PC-3 (cell line): Measurements from ENCODE around the gene MTHFD1L. TPM values are rescaled to one million over a fixed set of nuclear protein-coding genes. Genes with fewer than 3 reads are reported as not detected.

Experiments used
- ATAC-seq: fragments of 200-7000 bp; cut with Tn5 transposase; 2 replicates; pipeline ENCODE4 v1.9.1; 2020; ENCODE audit warnings: mild to moderate bottlenecking, moderate library complexity
- BruUV-seq: library from RNA; stranded (reverse); fragments of 400-500 nt; replicated peaks from 2 replicates; lab custom pipeline; 2021; lab: Mats Ljungman, UMichigan
- CTCF ChIA-PET: fragments of 300-600 bp; sonication (Branson Sonifier 250); formaldehyde crosslinking; loops from one replicate; lab custom pipeline; 2022; ENCODE audit warnings: antibody characterized with exemption; lab: Charles Lee
- POLR2A ChIA-PET: fragments of 300-600 bp; sonication (Branson Sonifier 250); formaldehyde crosslinking; loops from one replicate; lab custom pipeline; 2022; ENCODE audit warnings: antibody characterized with exemption; ENCODE audit not compliant: unreplicated experiment; lab: Charles Lee
- DNase-seq: peaks from one replicate; pipeline ENCODE4 v3.0.0-alpha.2; 2015
- H2AFZ ChIP-seq: fragments of 300-600 bp; sonication (generic); 2 replicates; pipeline ENCODE4 v1.6.0; 2016; ENCODE audit warnings: antibody characterized with exemption, low read length
- H3F3A ChIP-seq: fragments of 300-600 bp; sonication (generic); one replicate; pipeline ENCODE4 v1.6.0; 2017; ENCODE audit warnings: antibody characterized with exemption, low read length, control low read depth, mild to moderate bottlenecking; ENCODE audit not compliant: unreplicated experiment
- H3K27ac ChIP-seq: fragments of 300-600 bp; sonication (generic); 2 replicates; pipeline ENCODE4 v1.5.1; 2016; ENCODE audit warnings: mild to moderate bottlenecking, low read length
- H3K27me3 ChIP-seq: fragments of 300-600 bp; sonication (generic); 2 replicates; pipeline ENCODE4 v1.6.1; 2016; ENCODE audit warnings: low read length, mixed read lengths
- H3K36me3 ChIP-seq: fragments of 300-600 bp; sonication (generic); 2 replicates; pipeline ENCODE4 v1.6.1; 2016; ENCODE audit warnings: low read depth, mixed run types, low read length, mixed read lengths
- H3K4me1 ChIP-seq: fragments of 300-600 bp; sonication (generic); 2 replicates; pipeline ENCODE4 v1.5.1; 2016; ENCODE audit warnings: low read length; ENCODE audit not compliant: insufficient read depth
- H3K4me2 ChIP-seq: fragments of 300-600 bp; sonication (generic); 2 replicates; pipeline ENCODE4 v1.6.0; 2016; ENCODE audit warnings: low read length
- H3K4me3 ChIP-seq: fragments of 300-600 bp; sonication (generic); 2 replicates; pipeline ENCODE4 v1.5.1; 2016; ENCODE audit warnings: mild to moderate bottlenecking, low read length, mixed read lengths
- H3K79me2 ChIP-seq: fragments of 300-600 bp; sonication (generic); 2 replicates; pipeline ENCODE4 v1.6.1; 2017; ENCODE audit warnings: low read length, mixed read lengths
- H3K9ac ChIP-seq: fragments of 300-600 bp; sonication (generic); 2 replicates; pipeline ENCODE4 v1.6.0; 2016; ENCODE audit warnings: mild to moderate bottlenecking, low read length
- H3K9me2 ChIP-seq: fragments of 300-600 bp; sonication (generic); replicated peaks from 2 replicates; pipeline ENCODE4 v1.6.1; 2016; ENCODE audit warnings: mixed run types, low read length, mixed read lengths
- H3K9me3 ChIP-seq: fragments of 300-600 bp; sonication (generic); 2 replicates; pipeline ENCODE4 v1.6.1; 2016; ENCODE audit warnings: low read length, mixed read lengths
- H4K20me1 ChIP-seq: fragments of 300-600 bp; sonication (generic); 2 replicates; pipeline ENCODE4 v1.6.1; 2016; ENCODE audit warnings: low read length, mixed read lengths
- CTCF ChIP-seq: fragments of 300-600 bp; sonication (generic); conservative IDR thresholded peaks from 2 replicates; pipeline ENCODE4 v1.5.1; 2017; ENCODE audit warnings: antibody characterized with exemption, low read depth, mild to moderate bottlenecking, low read length
- EZH2 ChIP-seq: fragments of 300-600 bp; sonication (generic); IDR thresholded peaks from one replicate; pipeline ENCODE4 v1.6.1; 2017; ENCODE audit warnings: antibody characterized with exemption, mild to moderate bottlenecking, low read length; ENCODE audit not compliant: unreplicated experiment
- EZH2phosphoT487 ChIP-seq: fragments of 300-600 bp; sonication (generic); IDR thresholded peaks from 2 replicates; pipeline ENCODE4 v1.6.1; 2018; ENCODE audit warnings: mild to moderate bottlenecking, antibody characterized with exemption, low read length, borderline replicate concordance
- intact Hi-C: fragments of 100-400 bp; cut with micrococcal nuclease; formaldehyde crosslinking; loops from 2 replicates; pipeline ENCODE4 v1.9.0; 2023
- total RNA-seq: library from RNA; depleted of rRNA; stranded (reverse); fragments of >200 nt; gene quantifications from 2 replicates; pipeline ENCODE4 v1.2.3, GENCODE V29; 2014

The MTHFD1L gene
- total RNA-seq, 1 experiment from 2014 or later, result 11.9 TPM

- H3K27me3 ChIP-seq, result no peaks in the 10 kb centered on the region
- ChIA-PET POLR2A (no interaction called here), CTCF (no interaction called here)
- no peaks in the 10 kb centered on the region for H3K9me3 ChIP-seq
- no peak overlapping the region for H3K4me2 ChIP-seq
- H3K9ac ChIP-seq, result no peak overlapping the region
- H3K27ac ChIP-seq, result no peak overlapping the region
- no TSS peak for BruUV-seq
- peaks cover 10% of the 10 kb centered on the region for H3K36me3 ChIP-seq
- intact Hi-C loops, result no loop called here
- peaks cover 3% of the 10 kb centered on the region for H3F3A ChIP-seq
- H3K79me2 ChIP-seq, result no peaks in the 10 kb centered on the region
- H4K20me1 ChIP-seq, result no peaks in the 10 kb centered on the region
- DNase-seq (no peak), ATAC-seq (no peak)
- no peak for TF ChIP-seq EZH2phosphoT487
- no peak for TF ChIP-seq EZH2
- TF ChIP-seq CTCF, result no peak
- no peak overlapping the region for H2AFZ ChIP-seq
- H3K9me2 ChIP-seq, result no peaks in the 10 kb centered on the region
- no peak overlapping the region for H3K4me3 ChIP-seq
- peaks cover 42% of the 10 kb centered on the region for H3K4me1 ChIP-seq
Observed at GRCh38 chr6:151023342-151023741, 157.8 kb downstream of the MTHFD1L start.

- no peak for ATAC-seq
- no peak overlapping the region for H3K9ac ChIP-seq
- peaks cover 9% of the 10 kb centered on the region for H3K36me3 ChIP-seq
- H4K20me1 ChIP-seq, result no peaks in the 10 kb centered on the region
- ChIA-PET CTCF (no interaction called here), POLR2A (no interaction called here)
- intact Hi-C loops, result no loop called here
- H3F3A ChIP-seq, result peaks cover 3% of the 10 kb centered on the region
- H3K4me1 ChIP-seq, result peaks cover 42% of the 10 kb centered on the region
- no TSS peak for BruUV-seq
- no peaks in the 10 kb centered on the region for H3K27me3 ChIP-seq
- no peak for DNase-seq
- H3K27ac ChIP-seq, result no peak overlapping the region
- no peak overlapping the region for H3K4me2 ChIP-seq
- TF ChIP-seq EZH2phosphoT487, result no peak
- no peak for TF ChIP-seq CTCF
- TF ChIP-seq EZH2, result no peak
- no peaks in the 10 kb centered on the region for H3K9me2 ChIP-seq
- no peak overlapping the region for H2AFZ ChIP-seq
- H3K4me3 ChIP-seq, result no peak overlapping the region
- no peaks in the 10 kb centered on the region for H3K79me2 ChIP-seq
- no peaks in the 10 kb centered on the region for H3K9me3 ChIP-seq
Observed at GRCh38 chr6:151024597-151024996, 159.1 kb downstream of the MTHFD1L start.

- Histone ChIP-seq H3K9me3 (no peaks in the 10 kb centered on the region), H3K27me3 (no peaks in the 10 kb centered on the region), H3K79me2 (no peaks in the 10 kb centered on the region), H4K20me1 (no peaks in the 10 kb centered on the region), H3K9ac (no peak overlapping the region), H3K4me3 (no peak overlapping the region), H3K4me1 (peaks cover 42% of the 10 kb centered on the region), H2AFZ (no peak overlapping the region), H3K27ac (no peak overlapping the region), H3K4me2 (no peak overlapping the region), H3F3A (peaks cover 3% of the 10 kb centered on the region), H3K9me2 (no peaks in the 10 kb centered on the region), H3K36me3 (peaks cover 9% of the 10 kb centered on the region)
- ATAC-seq (no peak), DNase-seq (no peak)
- POLR2A ChIA-PET, result no interaction called here
- TF ChIP-seq EZH2, result no peak
- no peak for TF ChIP-seq EZH2phosphoT487
- TF ChIP-seq CTCF, result no peak
- no TSS peak for BruUV-seq
- intact Hi-C loops, result loop anchor here (5.0 kb wide), 1 partner anchor 62 kb away; no protein-coding TSS in a partner anchor
- CTCF ChIA-PET, result interaction anchor here (1.3 kb wide), 1 partner anchor 11 kb away, joined by 6 read pairs; no protein-coding TSS in a partner anchor
Observed at GRCh38 chr6:151025076-151025475, 159.6 kb downstream of the MTHFD1L start.
